NCI-H1694 (cell line): ENCODE data around the gene VPS39.

Experiments used
- DNase-seq: peaks from one replicate; lab custom pipeline; 2025; lab: John Stamatoyannopoulos, UW

Gene VPS39

DNA sequence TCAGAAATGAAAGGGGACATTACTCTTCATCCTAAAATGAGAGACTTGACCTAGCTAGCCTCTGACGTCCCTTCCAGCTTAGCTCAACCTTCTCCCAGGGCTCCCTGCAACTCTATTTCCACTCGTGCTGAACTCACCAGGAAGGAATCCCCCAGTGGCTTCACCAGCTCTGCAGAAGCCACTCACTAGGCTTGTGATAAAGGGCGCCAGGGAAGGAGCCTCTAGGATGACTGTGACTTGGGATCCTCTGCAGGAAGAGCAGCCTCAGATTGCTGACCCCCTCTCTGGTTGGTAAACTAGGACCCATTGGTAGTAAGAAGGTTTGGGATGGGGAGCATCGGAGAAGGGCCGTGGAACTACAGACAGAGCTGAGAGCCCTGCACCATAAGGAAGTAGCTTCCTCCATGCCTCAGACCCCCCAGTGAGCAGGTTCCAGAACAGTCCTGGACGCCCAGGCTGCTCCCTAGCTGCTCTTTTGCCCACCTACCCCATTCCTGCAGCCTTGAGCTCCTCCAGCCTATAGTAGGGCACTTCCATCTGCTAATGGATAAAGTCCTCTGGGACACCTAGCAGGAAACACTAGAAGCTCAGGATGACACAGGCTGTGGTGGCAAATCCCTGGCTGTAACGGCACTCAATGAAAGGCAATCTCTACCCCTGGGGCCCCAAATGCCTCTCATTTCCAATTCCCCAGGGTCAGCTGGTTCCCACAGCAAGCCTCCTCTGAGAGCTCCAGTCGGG lies 77.7 kb downstream of the VPS39 start:
- no peak for DNase-seq

- DNase-seq = no peak
These were observed 78.7 kb downstream of the VPS39 start for GRCh38 chr15:42129364-42129763.

- DNase-seq = no peak
These were observed 79.6 kb downstream of the VPS39 start for GRCh38 chr15:42128476-42128875.

DNA sequence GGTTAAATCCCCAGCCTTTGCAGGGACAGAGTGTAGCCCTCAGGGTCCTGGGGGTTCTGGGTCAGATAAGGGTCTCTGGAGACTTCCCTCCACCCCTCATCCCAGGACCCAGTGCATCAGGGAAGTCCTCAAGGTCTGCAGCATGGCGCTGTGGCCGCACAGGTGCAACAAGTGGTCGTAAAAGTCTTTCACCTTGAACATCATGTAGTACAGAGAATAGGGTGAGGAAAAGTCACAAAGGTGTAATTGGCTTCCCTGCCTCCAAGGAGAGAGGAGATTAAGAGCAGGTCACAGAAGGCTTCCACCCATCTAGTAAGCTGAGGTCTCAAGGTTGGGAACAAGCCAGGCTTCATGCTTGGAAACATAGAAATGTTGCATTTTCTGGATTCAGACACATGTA lies 84.6 kb downstream of the VPS39 start:
- no peak for DNase-seq

- DNase-seq = no peak
These were observed 86.4 kb downstream of the VPS39 start for GRCh38 chr15:42121682-42122081.

DNA sequence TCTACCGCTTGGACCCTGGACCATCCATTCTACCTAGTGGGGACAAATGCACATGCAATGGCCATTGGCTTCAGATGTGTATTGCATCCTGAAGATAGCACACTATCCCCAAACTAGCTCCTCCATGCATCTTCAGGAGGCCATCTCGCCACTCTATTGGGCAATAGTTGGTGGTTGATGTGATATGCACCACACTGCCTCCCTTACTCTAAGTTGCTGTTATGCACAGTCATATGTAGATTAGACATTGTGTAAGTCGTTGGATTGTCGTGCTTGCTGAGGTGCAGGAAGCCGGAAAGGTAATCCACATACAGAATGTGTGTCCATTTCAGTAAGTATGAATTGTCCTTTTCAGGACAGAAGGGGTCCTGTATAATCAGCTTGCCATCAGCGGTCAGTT lies 87.1 kb downstream of the VPS39 start:
- DNase-seq = no peak

GRCh38 chr15:42120285-42120684 lies 87.8 kb downstream of the VPS39 start:
- no peak for DNase-seq

DNA sequence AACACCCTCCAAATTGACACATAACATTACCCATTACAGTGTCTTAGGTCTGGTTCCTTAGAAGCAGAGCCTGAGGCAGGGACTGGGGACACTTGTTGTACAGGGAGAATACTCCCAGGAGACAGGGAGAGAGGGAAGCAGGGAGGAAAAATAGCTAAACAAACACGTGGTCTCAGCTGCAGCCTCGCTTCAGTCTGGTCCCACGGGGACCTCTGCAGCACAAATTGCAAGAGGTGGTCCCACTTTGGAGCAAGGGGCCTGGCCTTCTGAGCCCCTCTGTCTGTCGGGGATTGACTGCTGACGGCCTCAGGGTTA lies 88.7 kb downstream of the VPS39 start:
- DNase-seq = no peak

DNA sequence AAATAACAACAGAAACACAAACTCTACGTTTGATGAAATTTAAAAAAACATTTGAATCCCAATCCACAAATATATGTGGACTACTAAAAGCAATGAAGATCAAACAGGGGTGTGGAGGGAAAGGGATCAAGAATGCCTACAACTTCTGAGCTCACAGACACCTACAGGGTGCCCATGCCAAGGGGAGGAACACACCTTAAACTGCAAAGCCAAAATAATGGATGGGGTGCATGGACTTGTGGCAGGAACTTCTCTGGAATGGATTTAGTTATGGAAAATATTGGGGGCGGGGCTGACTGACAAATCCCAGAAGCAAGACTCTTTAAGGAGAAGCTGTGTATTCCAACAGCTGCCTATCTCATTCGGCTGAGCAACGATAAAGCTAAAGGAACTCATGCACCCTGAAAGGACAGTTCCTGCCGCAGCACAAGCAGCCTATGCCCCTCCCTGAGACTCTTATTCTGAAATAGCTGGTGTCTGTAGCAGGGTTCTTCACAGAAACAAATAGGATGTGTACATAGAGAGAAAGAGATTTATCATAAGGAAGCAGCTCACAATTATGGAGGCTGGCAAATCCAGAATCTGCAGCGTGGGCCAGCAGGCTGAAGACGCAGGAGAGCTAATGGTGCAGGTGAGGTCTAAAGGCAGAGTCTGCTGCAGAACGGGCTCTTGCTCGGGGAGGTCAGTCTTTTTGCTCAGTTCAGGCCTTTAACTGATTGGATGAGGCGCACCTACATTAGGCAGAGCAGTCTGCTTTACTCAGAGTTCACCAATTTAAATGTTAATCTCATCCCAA lies 89.3 kb downstream of the VPS39 start:
- no peak for DNase-seq

GRCh38 chr15:42111924-42112323 lies 96.2 kb downstream of the VPS39 start:
- DNase-seq = no peak

- DNase-seq = no peak
These were observed 97.7 kb downstream of the VPS39 start for GRCh38 chr15:42110367-42110766.

DNA sequence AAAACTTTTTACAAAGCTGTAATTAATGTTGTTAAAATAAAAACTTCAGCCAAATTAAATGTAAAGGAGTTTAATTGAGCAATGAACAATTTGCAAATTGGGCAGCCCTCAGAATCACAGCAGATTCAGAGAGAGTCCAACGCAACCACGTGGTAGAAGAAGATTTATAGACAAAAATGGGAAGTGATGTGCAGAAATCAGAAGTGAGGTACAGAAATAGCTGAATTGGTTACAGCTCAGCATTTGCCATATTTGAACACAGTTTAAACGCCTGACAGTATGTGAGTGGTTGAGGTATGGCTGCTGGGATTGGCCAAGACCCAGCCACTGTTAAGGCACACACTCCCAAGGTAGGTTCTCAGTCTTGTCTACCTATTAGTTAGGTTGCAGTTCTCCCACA lies 99.3 kb downstream of the VPS39 start:
- DNase-seq = no peak
